ENCODE results near the gene DCC.

DNA sequence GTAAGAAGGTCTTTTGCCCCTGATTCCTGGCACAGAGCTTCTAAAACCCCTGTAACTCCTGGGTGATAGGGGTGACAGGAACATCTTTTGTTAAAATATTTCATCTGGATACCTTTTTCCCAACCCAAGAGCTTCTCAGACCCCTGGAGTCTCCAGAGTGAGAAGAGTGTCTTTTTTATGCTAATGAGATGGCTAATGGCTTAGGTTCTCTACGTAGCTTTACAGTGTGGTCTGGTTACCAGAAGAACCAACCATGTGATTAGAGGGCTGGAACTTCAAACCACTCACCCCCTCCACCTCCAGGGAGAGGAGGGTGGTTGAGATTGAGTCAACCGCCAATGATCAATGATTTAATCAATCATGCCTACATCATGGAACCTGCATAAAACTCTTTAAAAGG is 16.2 kb upstream of the DCC start:
- no peak for TF ChIP-seq POLR2A (IDR thresholded peaks at IDR 0.05)
- TF ChIP-seq, protein P1, sequence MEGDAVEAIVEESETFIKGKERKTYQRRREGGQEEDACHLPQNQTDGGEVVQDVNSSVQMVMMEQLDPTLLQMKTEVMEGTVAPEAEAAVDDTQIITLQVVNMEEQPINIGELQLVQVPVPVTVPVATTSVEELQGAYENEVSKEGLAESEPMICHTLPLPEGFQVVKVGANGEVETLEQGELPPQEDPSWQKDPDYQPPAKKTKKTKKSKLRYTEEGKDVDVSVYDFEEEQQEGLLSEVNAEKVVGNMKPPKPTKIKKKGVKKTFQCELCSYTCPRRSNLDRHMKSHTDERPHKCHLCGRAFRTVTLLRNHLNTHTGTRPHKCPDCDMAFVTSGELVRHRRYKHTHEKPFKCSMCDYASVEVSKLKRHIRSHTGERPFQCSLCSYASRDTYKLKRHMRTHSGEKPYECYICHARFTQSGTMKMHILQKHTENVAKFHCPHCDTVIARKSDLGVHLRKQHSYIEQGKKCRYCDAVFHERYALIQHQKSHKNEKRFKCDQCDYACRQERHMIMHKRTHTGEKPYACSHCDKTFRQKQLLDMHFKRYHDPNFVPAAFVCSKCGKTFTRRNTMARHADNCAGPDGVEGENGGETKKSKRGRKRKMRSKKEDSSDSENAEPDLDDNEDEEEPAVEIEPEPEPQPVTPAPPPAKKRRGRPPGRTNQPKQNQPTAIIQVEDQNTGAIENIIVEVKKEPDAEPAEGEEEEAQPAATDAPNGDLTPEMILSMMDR (IDR thresholded peaks at IDR 0.05), result no peak
- no peak for TF ChIP-seq EP300 (IDR thresholded peaks at IDR 0.05)

Data from tibial nerve (tissue), 4 donors.